Stimulated activated naive CD4-positive, alpha-beta T cell treated with Interleukin-2 at 50 U/mL for 16 hours (primary cell): Measurements from ENCODE around the gene RIC1.
"Not testable (repeated sequence)": the region's sequence is repeated elsewhere in the genome, so short reads cannot be mapped to it uniquely, and the experiment has no call there.

ENCODE experiments used
- DNase-seq: peaks from one replicate; lab custom pipeline; 2025; lab: John Stamatoyannopoulos, UW

The RIC1 gene, protein sequence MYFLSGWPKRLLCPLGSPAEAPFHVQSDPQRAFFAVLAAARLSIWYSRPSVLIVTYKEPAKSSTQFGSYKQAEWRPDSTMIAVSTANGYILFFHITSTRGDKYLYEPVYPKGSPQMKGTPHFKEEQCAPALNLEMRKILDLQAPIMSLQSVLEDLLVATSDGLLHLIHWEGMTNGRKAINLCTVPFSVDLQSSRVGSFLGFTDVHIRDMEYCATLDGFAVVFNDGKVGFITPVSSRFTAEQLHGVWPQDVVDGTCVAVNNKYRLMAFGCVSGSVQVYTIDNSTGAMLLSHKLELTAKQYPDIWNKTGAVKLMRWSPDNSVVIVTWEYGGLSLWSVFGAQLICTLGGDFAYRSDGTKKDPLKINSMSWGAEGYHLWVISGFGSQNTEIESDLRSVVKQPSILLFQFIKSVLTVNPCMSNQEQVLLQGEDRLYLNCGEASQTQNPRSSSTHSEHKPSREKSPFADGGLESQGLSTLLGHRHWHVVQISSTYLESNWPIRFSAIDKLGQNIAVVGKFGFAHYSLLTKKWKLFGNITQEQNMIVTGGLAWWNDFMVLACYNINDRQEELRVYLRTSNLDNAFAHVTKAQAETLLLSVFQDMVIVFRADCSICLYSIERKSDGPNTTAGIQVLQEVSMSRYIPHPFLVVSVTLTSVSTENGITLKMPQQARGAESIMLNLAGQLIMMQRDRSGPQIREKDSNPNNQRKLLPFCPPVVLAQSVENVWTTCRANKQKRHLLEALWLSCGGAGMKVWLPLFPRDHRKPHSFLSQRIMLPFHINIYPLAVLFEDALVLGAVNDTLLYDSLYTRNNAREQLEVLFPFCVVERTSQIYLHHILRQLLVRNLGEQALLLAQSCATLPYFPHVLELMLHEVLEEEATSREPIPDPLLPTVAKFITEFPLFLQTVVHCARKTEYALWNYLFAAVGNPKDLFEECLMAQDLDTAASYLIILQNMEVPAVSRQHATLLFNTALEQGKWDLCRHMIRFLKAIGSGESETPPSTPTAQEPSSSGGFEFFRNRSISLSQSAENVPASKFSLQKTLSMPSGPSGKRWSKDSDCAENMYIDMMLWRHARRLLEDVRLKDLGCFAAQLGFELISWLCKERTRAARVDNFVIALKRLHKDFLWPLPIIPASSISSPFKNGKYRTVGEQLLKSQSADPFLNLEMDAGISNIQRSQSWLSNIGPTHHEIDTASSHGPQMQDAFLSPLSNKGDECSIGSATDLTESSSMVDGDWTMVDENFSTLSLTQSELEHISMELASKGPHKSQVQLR (N-terminal part only)

DNA sequence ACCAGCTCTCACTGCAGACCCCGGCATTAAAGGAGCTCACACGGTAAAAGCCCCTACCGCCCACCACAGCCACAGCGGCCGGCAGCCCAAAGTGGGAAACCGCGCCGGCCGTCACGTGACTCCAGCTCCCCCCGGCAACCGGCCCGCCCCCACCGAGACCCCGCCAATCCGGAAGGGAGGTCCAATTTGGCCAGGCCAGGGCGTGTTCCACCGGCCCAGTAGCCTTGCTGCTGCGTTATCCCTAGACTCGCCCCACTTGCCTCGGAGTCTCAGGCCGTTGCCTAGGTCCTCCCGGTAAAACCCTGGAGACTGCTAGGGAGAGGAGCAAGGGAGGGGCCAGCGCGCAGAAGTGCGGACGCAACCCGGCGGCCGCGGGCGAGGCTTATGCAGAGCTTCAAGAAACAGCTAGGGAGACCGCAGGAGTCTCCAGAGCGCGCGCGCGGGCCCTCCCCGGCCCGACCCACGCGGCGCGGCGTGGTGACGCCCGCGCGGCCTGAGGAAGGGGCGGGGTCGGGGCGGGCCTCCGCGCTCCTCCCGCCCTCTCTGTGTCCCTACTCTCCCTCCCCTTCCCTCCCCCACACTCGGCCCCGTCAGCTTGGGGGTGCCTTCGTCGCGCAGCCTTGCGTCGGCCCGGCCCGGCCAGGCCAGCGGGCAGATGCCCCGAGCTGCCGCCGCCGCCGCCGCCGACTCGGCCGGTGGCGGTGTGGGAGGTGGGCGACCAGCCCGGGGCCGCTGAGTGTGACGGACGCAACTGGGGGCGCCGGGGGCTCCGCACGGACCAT is at the start of gene RIC1:
Gene RIC1 (plus strand): TSS at position 578 of the 782 bp plus-strand sequence. CDS start 203 bp downstream, at position 781.
- DNase-seq, result peak; percentile 88

DNA sequence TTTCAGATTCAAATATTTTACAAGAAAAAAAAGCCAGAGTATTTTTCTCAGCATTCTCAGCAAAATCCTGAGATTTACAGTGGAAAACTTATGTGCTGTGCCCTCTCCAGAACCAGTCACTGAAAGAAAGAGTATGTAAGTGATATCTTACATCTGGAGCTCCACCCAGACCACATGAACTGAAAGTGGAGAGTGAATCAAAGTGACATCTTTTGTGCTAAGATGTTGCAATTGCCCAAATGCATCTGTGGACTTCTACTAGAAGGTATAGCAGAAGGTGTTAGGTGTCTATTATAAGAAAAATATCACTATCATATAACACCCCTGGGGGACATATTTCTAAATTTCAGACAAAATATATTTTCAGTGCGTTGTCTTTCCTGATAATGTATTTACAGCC is 49.0 kb upstream of the RIC1 start:
- no peak for DNase-seq

DNA sequence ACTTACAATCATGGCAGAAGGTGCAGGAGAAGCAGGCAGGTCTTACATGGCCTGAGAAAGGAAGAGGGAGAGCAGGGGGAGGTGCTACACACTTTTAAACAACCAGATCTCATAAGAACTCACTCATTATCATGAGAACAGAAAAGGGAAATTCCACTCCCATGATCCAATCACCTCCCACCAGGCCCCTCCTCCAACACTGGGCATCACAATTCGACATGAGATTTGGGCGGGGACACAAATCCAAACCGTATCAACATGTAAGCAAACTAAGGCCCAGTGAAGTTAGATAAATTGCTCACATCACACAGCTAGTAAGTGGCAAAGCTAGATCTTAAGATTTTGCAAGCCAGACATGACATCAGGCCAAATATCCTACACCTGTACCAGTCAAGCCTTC is 48.3 kb upstream of the RIC1 start:
- DNase-seq, result no peak

DNA sequence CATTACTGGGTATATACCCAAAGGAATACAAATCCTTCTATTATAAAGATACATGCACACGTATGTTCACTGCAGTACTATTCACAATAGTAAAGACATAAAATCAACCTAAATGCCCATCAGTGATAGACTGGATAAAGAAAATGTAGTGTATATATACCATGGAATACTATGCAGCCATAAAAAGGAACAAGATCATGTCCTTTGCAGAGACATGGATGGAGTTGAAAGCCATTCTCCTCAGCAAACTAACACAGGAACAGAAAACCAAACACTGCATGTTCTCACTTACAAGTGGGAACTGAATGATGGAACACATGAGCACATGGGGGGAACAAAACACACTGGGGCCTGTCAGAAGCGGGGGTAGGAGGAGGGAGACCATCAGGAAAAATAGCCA is 47.2 kb upstream of the RIC1 start:
- not testable (repeated sequence) for DNase-seq

DNA sequence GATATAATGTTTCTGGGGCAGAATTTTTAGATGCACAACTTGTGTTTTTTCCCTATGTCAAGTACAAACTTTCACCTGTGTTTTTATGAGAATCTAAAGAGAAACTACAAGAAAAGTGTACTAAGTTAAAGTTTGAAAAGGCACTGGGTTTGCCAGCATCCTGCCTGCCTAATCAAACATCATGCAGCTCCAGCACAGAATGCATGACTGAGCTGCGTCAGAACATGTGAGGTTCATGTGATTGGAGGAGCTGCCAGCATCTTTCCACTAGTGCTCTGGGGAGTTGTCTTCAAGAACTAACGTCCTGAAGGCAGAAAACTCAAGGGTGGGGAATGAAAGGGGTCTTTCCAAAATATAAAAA is 46.1 kb upstream of the RIC1 start:
- DNase-seq, result no peak

DNA sequence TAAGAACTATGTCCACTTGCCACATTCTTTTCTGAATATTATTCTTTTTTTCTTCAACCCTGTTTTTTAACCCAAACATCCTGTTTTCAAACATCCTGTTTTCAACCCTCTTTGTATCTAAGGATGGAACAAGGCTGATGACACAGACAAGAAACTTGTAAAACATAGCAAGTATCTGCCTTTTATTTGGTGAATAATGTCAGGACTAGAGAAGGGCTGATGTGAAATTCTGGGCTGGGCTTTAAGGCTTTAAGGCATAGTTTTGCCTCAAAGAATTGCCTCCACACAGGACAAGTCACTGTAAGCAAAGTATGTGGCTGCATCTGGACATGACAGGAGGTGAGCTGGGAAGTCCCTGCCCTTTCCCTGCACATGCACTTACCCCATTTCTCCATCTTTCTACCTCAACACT is 42.5 kb upstream of the RIC1 start:
- no peak for DNase-seq

DNA sequence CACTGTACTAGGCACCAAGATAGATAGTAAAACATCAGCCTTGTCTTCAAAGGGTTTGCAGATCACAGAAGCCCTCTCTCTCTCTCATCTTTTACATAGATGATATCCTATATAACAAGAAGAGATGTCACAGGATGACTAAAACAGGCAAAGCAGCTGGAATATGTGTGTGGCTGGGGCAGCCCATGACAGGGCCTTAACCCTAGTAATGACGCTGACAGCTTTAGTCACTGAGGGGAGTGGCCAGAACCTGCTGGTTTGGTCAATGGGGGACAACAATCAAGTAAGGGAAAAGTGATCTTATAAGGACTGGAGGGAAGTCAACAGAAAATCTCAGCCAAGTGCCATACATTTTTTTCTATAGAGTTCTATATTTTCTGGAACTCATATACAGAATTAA is 41.9 kb upstream of the RIC1 start:
- peak; percentile 54 for DNase-seq

DNA sequence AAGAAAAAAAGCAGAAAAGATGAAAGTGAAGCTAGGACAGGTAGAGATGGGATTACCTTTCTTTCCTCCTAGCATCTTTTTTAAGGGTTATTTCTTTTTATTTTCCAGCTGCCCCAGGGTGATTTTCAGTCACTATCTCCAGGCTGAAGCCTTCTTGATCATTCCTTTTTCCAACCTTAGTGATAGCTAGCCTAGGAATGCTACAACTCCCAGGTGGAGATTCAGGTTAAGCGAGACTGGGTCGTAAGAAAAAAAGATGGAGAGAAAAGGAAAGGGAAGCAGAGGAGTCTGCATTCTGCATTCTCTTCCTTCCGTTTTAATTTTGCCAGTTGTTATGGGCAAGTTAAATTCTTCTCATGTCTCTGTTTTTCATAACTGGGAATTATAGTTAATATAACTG is 36.7 kb upstream of the RIC1 start:
- DNase-seq, result no peak

DNA sequence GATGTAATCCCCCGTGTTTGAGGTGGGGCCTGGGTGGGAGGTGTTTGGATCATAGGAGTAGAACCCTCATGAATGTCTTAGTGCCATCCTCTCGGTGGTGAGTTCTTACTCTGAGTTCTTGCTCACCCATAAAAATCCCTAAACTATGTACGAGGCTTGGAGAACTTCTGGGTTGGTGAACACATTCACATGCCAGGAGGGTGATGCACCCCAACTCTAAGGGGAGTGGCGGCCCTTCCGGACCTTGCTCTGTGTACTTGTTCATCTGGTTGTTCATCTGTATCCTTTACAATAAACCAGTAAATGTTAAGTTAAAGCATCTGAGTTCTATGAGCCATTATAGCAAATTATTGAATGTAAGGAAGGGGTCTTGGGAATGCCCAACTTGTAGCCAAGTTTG is 36.0 kb upstream of the RIC1 start:
- no peak for DNase-seq

DNA sequence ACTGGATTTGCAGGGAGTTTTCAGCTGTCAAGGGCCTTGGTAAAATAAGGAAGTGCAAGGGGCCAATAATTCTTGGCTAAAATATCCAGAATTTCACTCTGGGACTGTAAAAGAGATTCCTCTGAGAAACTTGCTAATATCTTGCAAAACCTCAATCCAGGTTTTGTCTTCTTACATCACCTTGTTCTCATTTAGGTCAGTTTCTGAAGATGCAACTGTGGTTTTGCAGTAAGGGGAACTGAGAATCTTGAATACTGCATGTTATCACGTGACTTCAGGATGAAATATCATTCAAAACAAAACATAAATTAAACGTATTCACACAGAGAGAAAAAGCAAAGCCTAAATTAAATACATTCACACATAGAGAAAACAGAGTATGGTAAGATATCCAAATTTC is 35.0 kb upstream of the RIC1 start:
- no peak for DNase-seq

DNA sequence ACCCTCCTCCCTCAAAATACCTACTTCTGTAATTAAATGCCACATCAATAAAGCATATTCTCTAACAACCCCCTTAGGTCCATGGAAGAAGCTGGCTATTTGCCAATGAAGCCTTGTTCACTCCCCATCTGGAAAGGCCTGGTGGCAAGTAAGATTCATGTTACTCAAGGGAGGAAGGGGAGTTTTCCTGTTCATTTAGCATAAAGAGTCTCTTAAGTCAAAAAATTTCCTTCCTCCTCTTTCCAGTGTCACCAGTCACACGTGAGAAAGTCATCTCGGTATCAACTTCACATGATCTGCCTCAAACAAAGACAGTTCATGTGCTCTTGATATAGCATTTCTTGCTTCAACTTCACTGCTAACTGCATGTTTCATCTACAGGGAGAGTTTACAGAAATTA is 32.7 kb upstream of the RIC1 start:
- DNase-seq, result no peak

DNA sequence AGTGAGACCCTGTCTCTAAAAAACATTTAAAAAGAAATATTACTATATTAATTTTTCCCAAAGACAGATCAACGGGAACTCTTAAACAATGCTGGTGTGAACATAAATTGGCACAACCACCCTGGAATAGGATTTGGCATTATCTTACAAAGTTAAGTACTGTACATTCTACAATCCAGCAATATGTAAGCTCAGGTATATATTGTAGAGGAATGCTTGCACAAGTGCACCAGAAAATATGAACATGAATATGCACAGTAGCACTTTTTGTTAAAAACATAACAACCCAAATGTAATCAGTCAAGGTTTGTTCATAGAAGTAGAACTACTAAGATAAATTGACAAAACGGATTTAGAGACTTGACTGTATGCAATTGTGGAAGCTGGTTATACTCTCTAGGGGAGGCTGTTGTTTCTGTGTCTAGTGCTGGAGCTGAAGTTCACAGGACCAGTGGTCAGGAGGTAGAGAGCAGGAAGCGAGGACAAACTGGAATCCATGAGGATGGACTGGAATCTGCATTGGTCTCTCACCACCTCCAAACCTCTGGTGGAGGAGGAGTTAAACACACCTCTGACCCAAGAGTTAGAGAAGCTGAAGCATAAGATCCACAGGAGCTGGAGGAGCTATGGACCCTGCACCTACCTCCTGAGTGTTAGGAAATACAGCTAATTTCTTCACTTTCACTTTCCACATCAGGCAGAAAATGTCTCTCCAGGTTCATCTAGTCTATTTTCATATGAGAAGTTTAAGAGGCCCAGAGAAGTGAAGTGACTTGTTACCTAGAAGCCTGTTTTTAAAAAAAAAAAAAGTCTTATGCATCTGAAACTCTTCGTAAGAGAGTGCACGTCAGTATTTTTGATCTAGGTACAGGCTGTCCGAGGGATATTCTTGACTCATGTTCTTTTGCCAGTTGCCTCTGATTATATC is 20.3 kb upstream of the RIC1 start:
- no peak for DNase-seq

DNA sequence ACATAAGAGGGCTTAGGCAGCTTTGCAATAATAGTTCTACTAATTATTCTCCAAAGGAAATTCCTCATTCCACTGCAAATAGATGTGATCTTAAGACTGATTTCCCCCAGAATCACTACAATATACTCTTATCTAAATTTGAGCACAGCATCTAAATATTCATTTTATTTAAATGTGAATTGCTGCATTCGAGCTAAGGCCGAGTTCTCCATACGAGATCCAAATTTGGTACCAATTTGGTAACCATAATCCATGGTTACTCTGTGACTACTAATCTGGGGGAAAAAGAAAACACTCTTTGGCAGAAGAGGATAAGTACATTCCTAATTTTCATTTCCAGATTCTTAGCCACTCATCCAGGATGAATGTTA is 19.7 kb upstream of the RIC1 start:
- no peak for DNase-seq

DNA sequence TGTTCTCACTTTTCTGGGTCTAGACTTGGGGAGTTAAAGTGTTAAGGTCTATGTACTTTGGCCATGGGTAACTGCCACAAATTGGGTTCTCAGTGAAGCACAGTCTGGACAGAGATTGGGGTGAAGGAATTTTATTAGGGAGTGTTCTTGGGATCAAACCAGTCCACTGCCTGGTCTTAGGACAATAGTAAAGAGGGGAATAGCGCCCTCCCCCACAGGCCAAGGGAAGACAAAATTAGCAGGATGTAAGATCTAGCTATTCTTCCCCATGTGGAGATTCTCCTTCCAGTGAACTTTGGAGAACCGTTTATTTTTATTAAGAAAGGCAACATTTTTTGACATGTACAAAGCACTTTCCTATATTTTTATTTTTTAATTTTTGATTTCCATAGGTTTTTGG is 18.4 kb upstream of the RIC1 start:
- no peak for DNase-seq

DNA sequence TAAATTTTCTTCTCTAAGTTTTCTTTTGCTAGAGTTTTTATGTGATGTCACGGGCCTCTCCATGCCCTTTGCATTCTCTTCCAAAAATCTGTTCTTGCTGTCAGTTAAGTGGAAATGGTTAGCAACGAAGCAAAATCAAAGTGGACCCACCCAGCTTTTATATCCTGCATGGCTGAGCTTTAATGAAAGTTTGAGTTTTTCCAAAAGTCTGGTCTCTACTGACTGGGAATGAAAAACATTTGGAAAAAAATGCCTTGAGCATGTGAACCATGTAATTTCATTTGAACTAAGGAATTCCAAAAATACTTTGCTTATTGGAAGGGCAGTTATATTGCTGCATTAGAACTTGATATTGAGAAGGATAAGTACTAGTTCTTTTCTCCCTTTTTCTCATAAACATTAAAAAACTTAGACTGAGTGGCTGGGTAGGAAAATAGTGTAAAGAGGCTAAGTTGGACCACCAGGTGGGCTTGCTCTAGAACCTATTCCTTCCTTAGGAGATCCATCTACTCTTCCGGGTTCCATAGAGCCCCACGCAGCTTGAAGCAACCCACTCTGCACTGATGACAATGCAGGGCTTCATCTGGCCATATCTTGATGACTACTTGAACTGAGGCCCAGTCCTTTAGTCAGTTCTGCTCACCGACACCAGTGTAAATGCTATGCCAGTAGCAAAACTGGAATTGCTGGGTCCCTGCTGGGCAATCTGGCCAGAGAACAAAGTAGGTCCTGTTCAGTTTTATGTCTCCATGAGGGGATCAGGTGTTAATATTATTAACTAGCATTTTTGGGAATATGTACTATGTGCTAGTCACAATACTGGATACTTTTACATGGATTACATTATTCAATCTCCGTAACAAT is 17.4 kb upstream of the RIC1 start:
- DNase-seq, result no peak

DNA sequence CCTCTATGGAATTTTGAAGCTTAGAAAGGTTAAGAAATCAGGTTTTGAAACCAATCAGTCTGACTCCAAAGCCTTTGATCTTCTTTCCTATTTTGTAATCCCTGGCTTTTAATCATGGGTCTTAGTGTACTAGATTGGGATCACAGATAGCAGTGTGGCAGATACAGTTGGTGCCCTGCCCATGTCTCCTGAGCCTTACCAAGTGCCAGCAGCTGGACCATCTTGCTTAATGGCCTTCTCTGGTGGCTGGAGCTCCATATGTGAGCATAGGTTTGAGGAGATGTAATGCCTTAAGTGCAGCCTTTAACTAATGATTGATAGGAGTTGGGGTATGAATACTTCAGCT is 16.7 kb upstream of the RIC1 start:
- no peak for DNase-seq

DNA sequence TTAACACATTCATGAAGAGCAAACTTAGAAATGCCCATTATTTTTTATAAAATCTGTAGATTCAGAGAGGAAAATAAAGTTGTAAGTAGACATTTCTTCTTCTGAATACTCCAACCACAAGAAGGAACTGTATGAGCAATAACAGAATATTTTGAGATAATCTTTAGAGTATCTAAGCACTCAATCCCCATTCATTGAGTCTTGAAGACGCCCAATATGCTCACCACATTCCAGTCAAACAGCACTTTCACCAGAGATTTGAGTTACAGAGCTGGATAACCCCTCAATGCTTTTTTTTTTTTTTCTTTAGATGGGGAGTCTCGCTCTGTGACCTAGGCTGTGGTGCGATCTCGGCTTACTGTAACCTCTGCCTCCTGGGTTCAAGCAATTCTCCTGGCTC is 14.7 kb upstream of the RIC1 start:
- no peak for DNase-seq

DNA sequence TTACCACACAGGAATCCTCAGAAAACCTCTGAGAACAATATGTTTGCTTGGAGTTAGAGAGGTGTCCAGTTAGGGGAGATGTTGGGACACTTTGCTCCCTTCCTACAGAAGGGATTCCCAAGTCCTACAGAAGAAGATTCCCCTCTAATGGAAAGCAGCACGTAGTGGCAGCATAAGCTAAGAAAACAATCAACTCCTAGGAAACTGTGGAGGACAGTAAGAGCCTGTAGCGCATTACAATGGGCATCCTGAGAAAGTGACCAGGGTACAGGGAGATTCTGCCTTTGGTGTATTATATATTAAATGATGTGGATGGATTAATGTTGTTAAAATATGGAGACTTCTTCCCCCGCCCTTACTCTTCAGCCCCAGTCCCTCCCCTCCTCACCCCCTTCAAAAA is 13.9 kb upstream of the RIC1 start:
- no peak for DNase-seq

DNA sequence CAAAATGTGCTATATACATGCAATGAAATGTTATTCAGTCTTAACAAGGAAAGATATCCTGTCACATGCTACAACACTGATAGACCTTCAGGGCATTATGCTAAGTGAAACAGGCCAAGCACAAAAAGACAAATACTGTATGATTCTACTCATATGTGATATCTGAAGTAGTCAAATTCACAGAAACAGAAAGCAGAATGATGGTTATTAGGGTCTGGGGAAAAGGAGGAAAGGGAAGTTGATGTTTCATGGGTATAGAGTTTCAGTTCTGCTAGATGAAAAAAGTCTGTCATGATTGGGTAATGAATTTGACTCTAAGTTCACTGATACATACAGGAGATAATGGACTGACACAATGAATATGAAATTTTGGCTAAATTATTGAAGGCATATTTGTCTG is 11.2 kb upstream of the RIC1 start:
- DNase-seq, result no peak

DNA sequence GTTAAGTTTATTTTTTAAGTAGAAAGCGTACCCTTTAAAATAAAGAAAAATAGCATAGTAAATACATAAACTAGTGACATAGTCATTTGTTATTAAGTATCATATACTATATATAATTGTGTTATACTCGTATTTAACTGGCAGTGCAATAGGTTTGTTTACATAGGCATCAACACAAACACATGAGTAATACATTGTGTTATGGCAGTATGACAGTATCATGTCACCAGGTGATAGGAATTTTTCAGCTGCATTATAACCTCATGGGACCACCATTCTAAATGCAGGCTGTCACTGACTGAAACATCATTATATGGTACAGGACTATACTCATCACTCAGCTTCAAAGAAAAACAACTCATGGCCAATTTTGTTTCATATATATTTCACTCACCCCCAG is 8.4 kb upstream of the RIC1 start:
- DNase-seq, result no peak
